ENCODE data around the gene CDPF1.

DNA sequence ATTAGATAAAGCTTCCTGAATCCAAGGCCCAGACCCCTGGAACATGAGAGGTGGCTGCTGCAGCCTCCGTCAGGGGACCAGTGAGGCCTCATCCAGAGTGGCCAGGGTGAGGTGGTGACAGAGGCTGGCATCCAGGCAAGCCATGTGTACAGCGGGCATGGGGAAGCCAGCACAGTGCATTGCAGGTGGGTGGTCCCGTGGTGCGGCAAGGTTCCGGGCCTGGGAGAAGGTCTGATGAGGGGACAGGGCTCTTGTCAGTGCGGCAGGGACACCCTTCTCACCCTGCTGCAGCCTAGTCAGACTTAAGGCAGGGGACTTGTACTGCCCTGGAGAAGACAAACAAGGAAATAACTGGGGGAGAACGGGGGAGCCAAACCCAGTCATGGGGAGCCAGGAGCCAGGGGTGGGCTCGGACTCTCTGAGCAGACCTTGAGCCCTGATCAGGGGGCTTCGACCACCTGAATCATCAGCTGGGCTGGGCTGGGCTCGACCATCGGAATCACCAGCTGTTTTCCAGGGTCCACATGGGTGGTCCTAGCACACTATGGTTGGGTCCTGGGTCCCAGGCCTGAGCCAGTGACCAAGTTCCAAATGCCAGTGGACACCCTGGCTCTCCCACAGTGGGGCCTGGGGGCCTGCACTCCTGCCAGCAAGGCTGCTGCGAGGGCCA, 22.8 kb upstream of the CDPF1 start:
- TF ChIP-seq EZH2phosphoT487 (IDR thresholded peaks at IDR 0.05; ENCODE audit: insufficient read depth, low read depth) (no peak), EZH2 (IDR thresholded peaks at IDR 0.05; ENCODE audit: insufficient read depth, poor library complexity, severe bottlenecking) (no peak)

Measured in GM23248 (cell line).